Gastroesophageal sphincter (tissue), 4 donors: ENCODE results near the gene IRX2. TPM values are rescaled to one million over a fixed set of nuclear protein-coding genes. Genes with fewer than 3 reads are reported as not detected.

Experiments used
- ATAC-seq: fragments of 150-250 bp; one replicate; pipeline ENCODE4 v1.9.1; 2016; ENCODE audit warnings: mild to moderate bottlenecking, moderate library complexity
- H3K27ac ChIP-seq, 4 donors: fragments of 200-600 bp; sonication (generic) in 3 of 4; 1 replicate in 3 of 4; 2 replicates in 1 of 4; pipeline ENCODE4 v1.5.1; 2016 to 2019
- H3K27me3 ChIP-seq: fragments of 200-600 bp; sonication (generic); one replicate; pipeline ENCODE4 v1.5.1; 2019
- H3K36me3 ChIP-seq, 2 donors: fragments of 200-600 bp; sonication (generic); one replicate each; pipeline ENCODE4 v1.5.1; 2019; ENCODE audit warnings: control low read depth in 1 of 2
- H3K4me1 ChIP-seq, 3 donors: fragments of 200-600 bp; sonication (generic); 1 replicate in 2 of 3; 2 replicates in 1 of 3; pipeline ENCODE4 v1.5.1; 2016 to 2019; ENCODE audit warnings: control low read depth in 2 of 3
- H3K4me3 ChIP-seq, 2 donors: fragments of 200-600 bp; sonication (generic); one replicate each; pipeline ENCODE4 v1.5.1; 2019; ENCODE audit warnings: mild to moderate bottlenecking in 1 of 2, moderate library complexity in 1 of 2
- H3K9me3 ChIP-seq, 3 donors: fragments of 200-600 bp; sonication (generic); one replicate each; pipeline ENCODE4 v1.5.1; 2017 to 2019; ENCODE audit warnings: control low read depth in 2 of 3
- EP300 ChIP-seq: sonication (generic); formaldehyde crosslinking; IDR thresholded peaks from one replicate; pipeline ENCODE4 v1.6.1; 2017; ENCODE audit warnings: antibody characterized with exemption, mild to moderate bottlenecking
- POLR2A ChIP-seq, 2 donors: fragments of 450-650 bp; IDR thresholded peaks; one replicate each; pipeline ENCODE4 v1.6.1; 2017; ENCODE audit warnings: antibody characterized with exemption in 2 of 2, mild to moderate bottlenecking in 2 of 2, moderate library complexity in 1 of 2
- POLR2AphosphoS5 ChIP-seq: sonication (generic); formaldehyde crosslinking; IDR thresholded peaks from one replicate; pipeline ENCODE4 v1.6.1; 2017; ENCODE audit warnings: antibody characterized with exemption
- WGBS, 2 donors: methylation state at CpG; one replicate each; pipeline ENCODE4 v1.1.5; 2018; ENCODE audit warnings: low coverage in 1 of 2; 5-methylcytosine and 5-hydroxymethylcytosine counted together
- total RNA-seq, 4 donors: library from RNA; depleted of rRNA; stranded (reverse); fragments of >200 nt; gene quantifications; one replicate each; pipeline ENCODE4 v1.1.0, GENCODE V29; 2016
- TF ChIP-seq, protein P1 (sequence below), 4 experiments: fragments of 200-600 bp in 2 of 4; fragments of 450-650 bp in 2 of 4; sonication (generic) in 1 of 4; IDR thresholded peaks; one replicate each; pipeline ENCODE4 v1.5.1; 2017 to 2019; ENCODE audit warnings: antibody characterized with exemption in 4 of 4, mild to moderate bottlenecking in 2 of 4, moderate library complexity in 2 of 4

Gene IRX2
- total RNA-seq, 4 donors from 2014 or later: 0.81 to 2.6 (median 1.2) TPM; not detected in 1

DNA sequence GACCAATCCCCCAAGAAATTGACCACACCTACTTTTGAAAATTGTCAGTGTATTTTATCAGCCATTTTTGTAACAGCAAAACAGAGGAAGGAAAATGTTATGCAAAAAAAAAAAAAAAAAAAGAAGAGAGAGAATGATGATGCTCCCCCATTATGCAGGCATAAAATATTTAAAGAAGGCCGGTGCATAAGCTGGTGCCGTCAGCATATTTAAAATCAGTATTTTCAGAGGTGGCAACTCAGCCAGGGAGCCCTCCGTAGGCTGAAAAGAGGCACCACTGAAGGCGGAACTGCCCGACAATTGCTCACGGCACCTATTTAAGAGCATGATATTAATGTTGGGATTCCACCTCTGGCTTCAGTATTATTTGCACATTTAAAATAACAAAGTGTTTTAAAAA, 33.4 kb downstream of the IRX2 start:
- TF ChIP-seq, protein P1, sequence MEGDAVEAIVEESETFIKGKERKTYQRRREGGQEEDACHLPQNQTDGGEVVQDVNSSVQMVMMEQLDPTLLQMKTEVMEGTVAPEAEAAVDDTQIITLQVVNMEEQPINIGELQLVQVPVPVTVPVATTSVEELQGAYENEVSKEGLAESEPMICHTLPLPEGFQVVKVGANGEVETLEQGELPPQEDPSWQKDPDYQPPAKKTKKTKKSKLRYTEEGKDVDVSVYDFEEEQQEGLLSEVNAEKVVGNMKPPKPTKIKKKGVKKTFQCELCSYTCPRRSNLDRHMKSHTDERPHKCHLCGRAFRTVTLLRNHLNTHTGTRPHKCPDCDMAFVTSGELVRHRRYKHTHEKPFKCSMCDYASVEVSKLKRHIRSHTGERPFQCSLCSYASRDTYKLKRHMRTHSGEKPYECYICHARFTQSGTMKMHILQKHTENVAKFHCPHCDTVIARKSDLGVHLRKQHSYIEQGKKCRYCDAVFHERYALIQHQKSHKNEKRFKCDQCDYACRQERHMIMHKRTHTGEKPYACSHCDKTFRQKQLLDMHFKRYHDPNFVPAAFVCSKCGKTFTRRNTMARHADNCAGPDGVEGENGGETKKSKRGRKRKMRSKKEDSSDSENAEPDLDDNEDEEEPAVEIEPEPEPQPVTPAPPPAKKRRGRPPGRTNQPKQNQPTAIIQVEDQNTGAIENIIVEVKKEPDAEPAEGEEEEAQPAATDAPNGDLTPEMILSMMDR (IDR thresholded peaks at IDR 0.05): no peak
- TF ChIP-seq EP300 (no peak), POLR2A (IDR thresholded peaks at IDR 0.05) (no peak), POLR2AphosphoS5 (no peak)
- Histone ChIP-seq H3K9me3 (no peaks in the 10 kb centered on the region), H3K4me3 (no peak overlapping the region), H3K27ac (no peak overlapping the region), H3K4me1 (no peaks in the 10 kb centered on the region), H3K27me3 (peaks cover 65% of the 10 kb centered on the region), H3K36me3 (no peaks in the 10 kb centered on the region)
- ATAC-seq: no peak
- WGBS, 2 donors: 77 to 80% methylated on average over 6 of the region's 6 CpGs

DNA sequence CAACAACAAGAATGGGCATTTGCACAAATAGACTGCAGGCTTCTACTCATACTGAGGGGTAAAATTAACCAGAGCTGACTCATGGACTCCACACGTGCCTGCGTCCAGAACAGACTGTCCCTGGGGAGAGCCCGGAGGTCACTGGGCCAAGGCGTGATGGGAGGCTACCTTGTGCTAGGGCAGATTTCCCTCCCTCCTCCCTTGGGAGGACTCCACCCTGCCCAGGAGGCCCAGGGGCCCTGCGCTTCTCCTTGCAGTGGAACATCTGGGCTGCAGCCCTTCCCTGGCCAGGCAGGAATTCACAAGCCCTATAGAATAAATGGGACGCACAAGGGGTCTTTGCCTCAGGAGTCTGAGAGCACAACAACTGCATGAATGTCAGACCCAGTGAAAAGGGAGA, 35.6 kb downstream of the IRX2 start:
- Histone ChIP-seq H3K4me1 (no peaks in the 10 kb centered on the region), H3K27ac (no peak overlapping the region), H3K36me3 (no peaks in the 10 kb centered on the region), H3K4me3 (no peak overlapping the region), H3K9me3 (no peaks in the 10 kb centered on the region), H3K27me3 (peaks cover 72% of the 10 kb centered on the region)
- ATAC-seq: no peak
- WGBS, 2 donors: no CpG with 5 or more reads among the region's 6 CpGs
- TF ChIP-seq EP300: no peak
- no peak for TF ChIP-seq POLR2AphosphoS5
- TF ChIP-seq POLR2A (IDR thresholded peaks at IDR 0.05): no peak
- TF ChIP-seq, protein P1 (IDR thresholded peaks at IDR 0.05): no peak

DNA sequence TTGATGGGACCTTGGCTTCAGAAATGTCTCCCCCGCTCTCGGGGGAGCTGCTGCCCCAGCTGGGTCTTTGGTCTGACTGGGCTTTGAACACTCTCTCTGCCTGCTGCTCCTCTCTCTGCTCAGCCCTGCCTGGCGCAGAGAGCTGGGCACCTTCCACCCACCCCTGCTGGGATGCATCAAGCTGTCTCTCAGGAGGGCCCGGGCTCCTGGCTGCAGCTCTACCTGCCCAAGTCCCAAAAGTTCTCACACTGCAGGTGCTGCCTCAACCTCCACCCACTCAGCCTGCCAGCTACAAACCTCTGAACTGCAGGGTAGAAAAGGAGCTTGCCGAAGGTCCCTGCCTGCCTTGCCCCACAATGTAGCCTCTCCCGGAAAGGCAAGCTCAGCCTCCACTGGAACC, 36.7 kb downstream of the IRX2 start:
- Histone ChIP-seq H3K27me3 (peaks cover 66% of the 10 kb centered on the region), H3K4me3 (no peak overlapping the region), H3K27ac (no peak overlapping the region), H3K36me3 (no peaks in the 10 kb centered on the region), H3K4me1 (no peaks in the 10 kb centered on the region), H3K9me3 (no peaks in the 10 kb centered on the region)
- WGBS, 2 donors: 100% methylated on average over 1 of the region's 6 CpGs; no CpG with 5 or more reads in 1 of the 2 donors
- TF ChIP-seq EP300 (no peak), POLR2AphosphoS5 (no peak), POLR2A (IDR thresholded peaks at IDR 0.05) (no peak)
- TF ChIP-seq, protein P1 (IDR thresholded peaks at IDR 0.05): no peak
- ATAC-seq: no peak

DNA sequence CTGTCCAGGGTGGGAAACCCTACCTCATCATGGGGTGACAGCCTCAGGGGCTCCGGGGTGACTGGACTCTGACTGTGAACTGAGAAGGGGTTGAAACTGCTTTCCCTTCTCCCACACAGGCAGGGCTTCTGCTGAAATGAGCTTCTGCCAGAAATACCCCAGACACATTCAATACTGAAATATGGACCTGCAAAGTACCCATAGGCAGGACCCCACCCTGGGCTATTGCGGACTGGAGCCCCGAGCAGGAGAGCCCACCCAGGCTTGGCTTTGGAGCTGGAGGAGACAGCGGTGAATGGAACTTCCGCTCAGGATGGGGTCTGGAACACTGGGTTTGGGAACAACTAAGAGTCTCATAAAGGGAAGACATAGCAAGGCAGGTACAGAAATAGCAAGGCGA, 37.5 kb downstream of the IRX2 start:
- TF ChIP-seq POLR2A (IDR thresholded peaks at IDR 0.05) (no peak), EP300 (no peak), POLR2AphosphoS5 (no peak)
- TF ChIP-seq, protein P1 (IDR thresholded peaks at IDR 0.05): no peak

DNA sequence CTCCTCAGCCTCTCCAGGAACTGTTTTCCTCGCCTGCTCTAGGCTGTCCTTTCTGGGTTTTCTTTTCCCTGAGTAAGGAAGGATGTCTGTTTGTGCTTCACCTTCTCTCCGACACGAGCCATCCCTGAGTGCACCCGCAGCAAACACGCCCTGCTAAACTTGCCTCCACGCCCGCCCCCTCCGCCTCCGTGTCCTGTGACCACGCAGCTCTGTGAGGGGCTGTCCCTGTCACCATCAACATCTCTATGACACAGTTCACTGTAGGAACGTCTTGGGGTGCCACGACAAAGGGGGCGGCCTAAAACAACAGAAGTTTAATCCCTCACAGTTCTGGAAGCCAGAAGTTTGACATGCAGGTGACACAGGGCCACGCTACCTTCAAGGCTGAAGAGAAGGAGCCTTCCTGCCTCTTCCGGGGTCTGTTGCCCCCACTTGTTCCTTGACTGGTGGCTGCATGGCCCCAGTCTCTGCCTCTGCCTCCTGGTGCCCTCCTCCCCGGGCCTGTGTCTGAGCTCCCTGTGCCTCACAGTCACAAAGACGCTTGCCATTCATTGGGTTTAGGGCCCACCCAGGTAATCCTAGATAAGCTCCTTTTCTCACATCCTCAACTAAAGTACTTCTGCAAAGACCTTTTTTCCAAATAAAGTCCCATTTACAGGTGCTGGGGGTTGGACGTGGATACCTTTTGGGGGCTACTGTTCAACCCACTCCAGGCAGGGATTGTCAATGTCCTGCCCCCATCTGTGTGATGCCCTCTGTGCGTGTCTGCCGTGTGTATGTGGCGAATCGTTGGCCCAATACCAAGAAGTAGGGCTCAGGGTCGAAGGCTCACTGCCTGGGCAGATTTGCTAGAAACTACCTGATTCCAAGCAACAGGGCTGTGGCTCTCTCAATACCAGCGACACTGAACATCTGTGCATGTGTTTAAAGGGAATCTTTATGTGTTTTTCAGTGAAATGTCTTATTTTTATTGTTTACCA, 39.7 kb downstream of the IRX2 start:
- WGBS, 2 donors: 58 to 75% methylated on average over 2 to 18 of the region's 24 CpGs
- no peak for ATAC-seq

More for the DNA sequence above, 37.5 kb downstream of the IRX2 start:
- H3K9me3 ChIP-seq: no peaks in the 10 kb centered on the region
- no peaks in the 10 kb centered on the region for H3K36me3 ChIP-seq
- H3K4me1 ChIP-seq: no peaks in the 10 kb centered on the region
- no peak overlapping the region for H3K27ac ChIP-seq
- 75 to 95% methylated on average over 3 to 5 of the region's 6 CpGs for WGBS, 2 donors
- ATAC-seq: no peak
- no peak overlapping the region for H3K4me3 ChIP-seq
- H3K27me3 ChIP-seq: peaks cover 65% of the 10 kb centered on the region

More for the DNA sequence above, 39.7 kb downstream of the IRX2 start:
- Histone ChIP-seq H3K36me3 (no peaks in the 10 kb centered on the region), H3K27me3 (peaks cover 53% of the 10 kb centered on the region), H3K4me1 (no peaks in the 10 kb centered on the region), H3K4me3 (no peak overlapping the region), H3K9me3 (no peaks in the 10 kb centered on the region), H3K27ac (no peak overlapping the region)
- no peak for TF ChIP-seq EP300
- no peak for TF ChIP-seq POLR2A (IDR thresholded peaks at IDR 0.05)
- no peak for TF ChIP-seq POLR2AphosphoS5
- TF ChIP-seq, protein P1 (IDR thresholded peaks at IDR 0.05): no peak
